Measurements from ENCODE around the gene LMOD3.

The LMOD3 gene

DNA sequence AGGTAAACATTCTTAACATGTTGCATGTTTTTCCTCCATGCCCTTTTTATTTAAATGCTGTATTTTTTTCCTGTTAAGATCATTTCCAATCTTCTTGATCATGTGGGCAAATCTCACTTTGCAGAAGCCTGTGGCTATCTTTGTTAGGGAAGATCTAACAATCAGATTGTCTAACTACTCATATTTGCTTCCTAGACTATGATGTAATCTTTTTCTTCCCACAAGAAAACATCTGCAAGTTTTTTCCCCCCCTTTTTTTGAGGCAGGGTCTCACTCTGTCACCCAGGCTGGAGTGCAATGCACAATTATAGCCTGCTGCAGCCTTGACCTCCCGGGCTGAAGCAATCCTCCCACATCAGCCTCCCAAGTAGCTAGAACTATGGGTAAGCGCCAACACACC lies 15.0 kb upstream of the LMOD3 start:
- Histone ChIP-seq H3K4me3 (no peak overlapping the region), H3K9me3 (ENCODE audit: low read depth, low read length) (no peaks in the 10 kb centered on the region), H3K9ac (ENCODE audit: insufficient read length) (no peak overlapping the region), H3K36me3 (ENCODE audit: insufficient read depth, low read length) (no peaks in the 10 kb centered on the region), H3K27ac (no peak overlapping the region)
- no peak for DNase-seq (ENCODE audit: low read depth, low spot score)
- TF ChIP-seq EZH2 (IDR thresholded peaks at IDR 0.05) (no peak), POLR2AphosphoS5 (IDR thresholded peaks at IDR 0.05; ENCODE audit: borderline replicate concordance, low read depth, low read length) (no peak), FOXP2 (optimal IDR thresholded peaks at IDR 0.05; ENCODE audit: control extremely low read depth, extremely low read length, insufficient read depth) (no peak)

DNA sequence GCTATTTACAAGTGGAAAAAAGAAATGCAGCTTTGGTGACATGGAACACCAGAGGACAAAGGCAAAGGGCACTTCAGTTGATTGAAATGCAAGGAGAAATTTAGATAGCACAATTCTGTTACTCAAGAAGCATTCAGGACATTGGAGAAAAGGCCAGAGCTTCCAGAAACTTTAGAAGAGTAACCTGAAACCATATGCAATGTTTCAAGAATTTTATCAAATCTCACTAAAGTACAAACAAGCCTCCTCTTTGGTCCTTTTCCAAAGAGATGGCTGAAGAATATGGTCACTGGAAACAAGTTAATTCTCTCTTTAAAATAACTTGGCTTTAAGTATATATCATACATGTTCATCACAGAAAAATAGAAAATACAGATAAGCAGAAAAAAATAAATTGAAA lies 14.6 kb upstream of the LMOD3 start:
- no peak overlapping the region for H3K27ac ChIP-seq
- H3K9me3 ChIP-seq (ENCODE audit: low read depth, low read length): no peaks in the 10 kb centered on the region
- no peaks in the 10 kb centered on the region for H3K36me3 ChIP-seq (ENCODE audit: insufficient read depth, low read length)
- no peak overlapping the region for H3K9ac ChIP-seq (ENCODE audit: insufficient read length)
- DNase-seq (ENCODE audit: low read depth, low spot score): no peak
- H3K4me3 ChIP-seq: no peak overlapping the region
- no peak for TF ChIP-seq POLR2AphosphoS5 (IDR thresholded peaks at IDR 0.05; ENCODE audit: borderline replicate concordance, low read depth, low read length)

DNA sequence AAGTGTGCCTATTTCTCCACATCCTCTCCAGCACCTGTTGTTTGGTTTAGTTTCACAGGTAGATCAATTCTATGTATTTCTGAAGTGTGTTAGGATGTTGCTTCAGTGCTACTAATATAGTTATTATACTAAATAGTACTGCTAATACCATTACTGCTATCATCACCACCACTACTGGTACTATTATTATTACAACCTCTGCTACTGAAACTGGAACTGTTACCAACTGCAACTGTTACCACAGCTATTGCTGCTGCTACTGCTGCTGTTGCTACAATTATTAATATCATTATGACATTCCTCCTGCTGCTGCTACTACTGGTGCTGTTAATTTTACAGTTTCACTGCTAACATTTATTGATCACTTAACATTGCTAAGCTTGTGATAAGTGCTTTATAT lies 8.3 kb upstream of the LMOD3 start:
- no peak overlapping the region for H3K27ac ChIP-seq
- no peak overlapping the region for H3K4me3 ChIP-seq
- no peak overlapping the region for H3K9ac ChIP-seq (ENCODE audit: insufficient read length)
- no peaks in the 10 kb centered on the region for H3K9me3 ChIP-seq (ENCODE audit: low read depth, low read length)
- TF ChIP-seq POLR2AphosphoS5 (IDR thresholded peaks at IDR 0.05; ENCODE audit: borderline replicate concordance, low read depth, low read length) (no peak), FOXP2 (optimal IDR thresholded peaks at IDR 0.05; ENCODE audit: control extremely low read depth, extremely low read length, insufficient read depth) (no peak), EZH2 (IDR thresholded peaks at IDR 0.05) (no peak)
- DNase-seq (ENCODE audit: low read depth, low spot score): no peak
- H3K36me3 ChIP-seq (ENCODE audit: insufficient read depth, low read length): no peaks in the 10 kb centered on the region

DNA sequence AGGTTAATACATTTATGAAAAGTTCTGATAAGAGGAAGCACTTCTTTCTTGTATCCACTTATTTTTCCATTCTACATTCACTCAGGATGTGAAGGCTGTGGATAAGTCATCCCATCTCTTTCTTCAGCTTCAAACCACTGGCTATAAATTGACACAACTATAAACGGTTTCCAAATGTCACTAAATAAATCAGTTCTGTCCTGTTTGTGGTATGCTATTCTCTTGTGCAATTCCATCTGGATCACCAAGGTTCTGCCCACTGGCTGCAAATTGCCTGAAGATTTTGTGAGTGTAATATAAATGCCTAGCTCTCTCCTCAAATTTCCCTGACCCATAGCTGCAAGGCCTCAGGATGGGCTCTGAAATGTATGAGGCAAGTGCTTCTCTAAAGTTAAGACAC lies 7.1 kb upstream of the LMOD3 start:
- Histone ChIP-seq H3K9ac (ENCODE audit: insufficient read length) (no peak overlapping the region), H3K9me3 (ENCODE audit: low read depth, low read length) (no peaks in the 10 kb centered on the region), H3K27ac (no peak overlapping the region), H3K36me3 (ENCODE audit: insufficient read depth, low read length) (no peaks in the 10 kb centered on the region), H3K4me3 (no peak overlapping the region)
- no peak for TF ChIP-seq POLR2AphosphoS5 (IDR thresholded peaks at IDR 0.05; ENCODE audit: borderline replicate concordance, low read depth, low read length)
- TF ChIP-seq FOXP2 (optimal IDR thresholded peaks at IDR 0.05; ENCODE audit: control extremely low read depth, extremely low read length, insufficient read depth): no peak
- no peak for TF ChIP-seq EZH2 (IDR thresholded peaks at IDR 0.05)
- no peak for DNase-seq (ENCODE audit: low read depth, low spot score)

DNA sequence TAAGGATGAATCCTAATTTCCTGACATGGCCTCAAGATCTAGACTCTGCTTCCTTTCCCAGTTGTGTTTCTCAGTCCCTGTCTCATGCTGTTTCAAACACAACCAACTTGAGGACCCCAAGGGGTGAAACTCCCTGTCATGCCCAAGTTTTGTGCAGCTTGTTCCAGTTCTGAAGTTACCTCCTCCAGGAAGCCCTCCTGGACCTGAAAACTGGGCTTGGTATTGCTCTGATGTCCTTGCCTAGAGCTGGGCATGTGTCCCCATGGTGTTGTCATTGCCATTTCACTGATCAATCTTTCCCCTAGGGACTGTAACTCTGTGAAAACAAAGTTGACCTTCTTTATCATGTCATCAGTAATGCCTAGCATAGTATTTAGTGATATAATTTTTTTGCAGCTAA lies 6.1 kb upstream of the LMOD3 start:
- Histone ChIP-seq H3K36me3 (ENCODE audit: insufficient read depth, low read length) (no peaks in the 10 kb centered on the region), H3K9ac (ENCODE audit: insufficient read length) (no peak overlapping the region), H3K27ac (no peak overlapping the region), H3K9me3 (ENCODE audit: low read depth, low read length) (no peaks in the 10 kb centered on the region), H3K4me3 (no peak overlapping the region)
- no peak for TF ChIP-seq EZH2 (IDR thresholded peaks at IDR 0.05)
- no peak for TF ChIP-seq FOXP2 (optimal IDR thresholded peaks at IDR 0.05; ENCODE audit: control extremely low read depth, extremely low read length, insufficient read depth)
- DNase-seq (ENCODE audit: low read depth, low spot score): no peak

DNA sequence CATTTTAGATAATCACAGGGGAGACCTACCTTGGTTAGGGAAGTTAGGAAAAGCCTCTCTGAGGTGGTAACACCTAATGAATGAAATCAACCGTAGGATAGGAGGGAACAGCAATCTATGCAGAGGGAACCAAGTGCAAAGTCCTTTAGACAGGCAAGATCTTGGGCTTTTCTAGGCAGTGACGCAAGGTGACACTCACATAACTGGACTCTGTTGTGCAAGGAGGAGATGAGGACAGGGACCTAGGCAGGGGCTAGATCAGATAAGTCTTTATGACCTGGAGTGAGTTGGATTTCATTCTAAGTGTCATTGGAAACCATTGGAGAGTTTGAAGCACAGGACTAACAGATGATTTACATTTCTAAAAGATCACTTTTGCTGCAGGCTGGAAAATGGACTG lies 4.6 kb upstream of the LMOD3 start:
- Histone ChIP-seq H3K9me3 (ENCODE audit: low read depth, low read length) (no peaks in the 10 kb centered on the region), H3K27ac (no peak overlapping the region), H3K9ac (ENCODE audit: insufficient read length) (no peak overlapping the region), H3K4me3 (no peak overlapping the region), H3K36me3 (ENCODE audit: insufficient read depth, low read length) (no peaks in the 10 kb centered on the region)
- TF ChIP-seq EZH2 (IDR thresholded peaks at IDR 0.05) (no peak), POLR2AphosphoS5 (IDR thresholded peaks at IDR 0.05; ENCODE audit: borderline replicate concordance, low read depth, low read length) (no peak), FOXP2 (optimal IDR thresholded peaks at IDR 0.05; ENCODE audit: control extremely low read depth, extremely low read length, insufficient read depth) (no peak)
- no peak for DNase-seq (ENCODE audit: low read depth, low spot score)

DNA sequence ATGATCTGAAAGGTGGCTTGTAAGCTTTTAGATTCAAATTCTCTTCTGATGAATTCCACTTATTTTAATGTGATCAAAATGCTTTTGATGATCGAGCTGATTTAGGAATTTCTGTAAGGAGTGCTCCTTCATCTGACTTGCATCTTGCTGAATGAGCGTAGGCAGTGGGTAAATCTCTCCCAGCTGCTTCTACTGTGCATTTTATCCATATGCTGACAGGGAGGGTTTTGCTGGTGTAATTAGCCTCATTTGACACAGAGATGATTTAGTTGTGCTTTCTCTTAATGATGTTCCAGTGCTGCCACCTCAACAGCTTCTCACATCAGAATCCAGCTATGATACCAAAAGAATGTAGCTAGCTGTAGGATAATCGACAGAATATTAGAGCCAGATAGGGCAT lies 3.8 kb upstream of the LMOD3 start:
- Histone ChIP-seq H3K9me3 (ENCODE audit: low read depth, low read length) (no peaks in the 10 kb centered on the region), H3K9ac (ENCODE audit: insufficient read length) (no peak overlapping the region), H3K36me3 (ENCODE audit: insufficient read depth, low read length) (no peaks in the 10 kb centered on the region), H3K27ac (no peak overlapping the region), H3K4me3 (no peak overlapping the region)
- no peak for DNase-seq (ENCODE audit: low read depth, low spot score)
- TF ChIP-seq FOXP2 (optimal IDR thresholded peaks at IDR 0.05; ENCODE audit: control extremely low read depth, extremely low read length, insufficient read depth): no peak
- TF ChIP-seq EZH2 (IDR thresholded peaks at IDR 0.05): no peak
- no peak for TF ChIP-seq POLR2AphosphoS5 (IDR thresholded peaks at IDR 0.05; ENCODE audit: borderline replicate concordance, low read depth, low read length)

DNA sequence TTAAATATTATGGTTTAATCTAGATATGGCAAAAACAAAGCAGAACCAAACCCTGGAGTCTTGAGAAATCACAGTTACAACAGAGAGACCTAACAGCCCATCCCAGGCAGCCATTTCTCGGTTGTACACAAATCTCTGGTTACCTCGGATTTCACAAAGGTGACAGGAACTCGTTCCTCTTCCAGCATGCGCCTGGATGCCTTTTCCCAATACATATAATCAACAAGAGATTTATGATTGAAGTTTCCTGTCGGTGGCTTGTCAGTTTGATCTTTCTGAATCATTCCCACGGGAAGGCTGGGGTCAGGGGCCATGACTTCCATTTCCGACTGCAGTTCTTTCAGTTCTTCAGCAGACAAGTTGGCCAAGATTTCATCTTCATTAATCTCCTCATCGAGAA lies 445 bp downstream of the LMOD3 start:
- no peaks in the 10 kb centered on the region for H3K9me3 ChIP-seq (ENCODE audit: low read depth, low read length)
- no peak for DNase-seq (ENCODE audit: low read depth, low spot score)
- no peak overlapping the region for H3K9ac ChIP-seq (ENCODE audit: insufficient read length)
- no peak overlapping the region for H3K27ac ChIP-seq
- no peak for TF ChIP-seq EZH2 (IDR thresholded peaks at IDR 0.05)
- no peak for TF ChIP-seq FOXP2 (optimal IDR thresholded peaks at IDR 0.05; ENCODE audit: control extremely low read depth, extremely low read length, insufficient read depth)
- TF ChIP-seq POLR2AphosphoS5 (IDR thresholded peaks at IDR 0.05; ENCODE audit: borderline replicate concordance, low read depth, low read length): no peak
- H3K4me3 ChIP-seq: no peak overlapping the region
- H3K36me3 ChIP-seq (ENCODE audit: insufficient read depth, low read length): no peaks in the 10 kb centered on the region

DNA sequence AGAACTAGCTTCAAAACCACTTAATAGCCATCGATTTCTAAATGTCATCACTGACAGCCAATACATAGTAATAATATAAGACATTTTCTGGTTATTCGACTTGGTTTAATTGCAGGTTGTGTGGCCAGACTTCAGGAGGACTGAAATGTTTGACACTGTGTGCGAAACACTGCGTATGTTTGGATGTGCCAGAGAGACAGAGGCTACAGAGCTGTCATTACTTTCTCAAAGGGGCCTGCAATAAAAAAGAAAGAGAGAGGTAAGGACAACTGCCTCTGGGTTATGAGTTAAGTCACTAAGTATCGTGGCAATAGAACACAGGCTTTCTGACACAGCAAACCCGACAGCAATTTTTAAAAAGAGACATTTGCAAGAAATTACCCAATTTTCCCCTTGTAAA lies 882 bp downstream of the LMOD3 start:
- TF ChIP-seq EZH2 (IDR thresholded peaks at IDR 0.05) (no peak), FOXP2 (optimal IDR thresholded peaks at IDR 0.05; ENCODE audit: control extremely low read depth, extremely low read length, insufficient read depth) (no peak), POLR2AphosphoS5 (IDR thresholded peaks at IDR 0.05; ENCODE audit: borderline replicate concordance, low read depth, low read length) (no peak)
- H3K4me3 ChIP-seq: no peak overlapping the region

More for the DNA sequence above, 882 bp downstream of the LMOD3 start:
- Histone ChIP-seq H3K9ac (ENCODE audit: insufficient read length) (no peak overlapping the region), H3K36me3 (ENCODE audit: insufficient read depth, low read length) (no peaks in the 10 kb centered on the region), H3K9me3 (ENCODE audit: low read depth, low read length) (no peaks in the 10 kb centered on the region), H3K27ac (no peak overlapping the region)
- DNase-seq (ENCODE audit: low read depth, low spot score): no peak

Measured in SK-N-MC (cell line).